NOMO-1 treated with dmso at 0.1 percent for 144 hours (cell line): ENCODE data around the gene FHIT.
A peak's percentile ranks its signal among the peaks of the same experiment; 100 is the strongest.
"Not testable (repeated sequence)": the region's sequence is repeated elsewhere in the genome, so short reads cannot be mapped to it uniquely, and the experiment has no call there.

Source experiments
- DNase-seq: peaks from one replicate; lab custom pipeline; 2025; ENCODE audit not compliant: unreplicated experiment; lab: John Stamatoyannopoulos, UW

The FHIT gene

DNA sequence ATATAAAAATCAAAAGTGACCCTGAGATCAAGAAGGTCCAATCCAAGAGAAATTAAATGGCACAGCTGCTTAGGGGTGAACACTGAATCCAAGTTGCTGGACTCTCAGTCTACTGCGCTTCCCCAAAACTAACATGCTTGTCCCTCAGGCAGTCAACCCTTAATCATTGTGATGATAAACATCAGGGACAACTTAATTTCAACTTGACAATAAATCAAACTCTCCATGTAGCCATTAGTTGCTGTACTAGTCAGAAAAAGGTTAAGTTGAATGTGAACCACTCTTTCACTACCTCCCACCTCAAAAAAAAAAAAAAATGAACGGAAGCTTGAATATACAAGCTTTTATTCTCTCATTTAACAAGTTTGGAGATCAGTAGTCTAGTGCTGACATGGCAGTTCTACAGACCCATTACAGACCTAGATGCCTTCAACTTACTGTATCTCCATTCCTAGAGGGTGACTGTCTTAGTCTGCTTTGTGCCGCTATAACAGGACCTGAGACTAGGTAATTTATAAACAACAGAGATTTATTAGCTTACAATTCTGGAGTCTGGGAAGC lies 185.7 kb downstream of the FHIT start:
- no peak for DNase-seq

DNA sequence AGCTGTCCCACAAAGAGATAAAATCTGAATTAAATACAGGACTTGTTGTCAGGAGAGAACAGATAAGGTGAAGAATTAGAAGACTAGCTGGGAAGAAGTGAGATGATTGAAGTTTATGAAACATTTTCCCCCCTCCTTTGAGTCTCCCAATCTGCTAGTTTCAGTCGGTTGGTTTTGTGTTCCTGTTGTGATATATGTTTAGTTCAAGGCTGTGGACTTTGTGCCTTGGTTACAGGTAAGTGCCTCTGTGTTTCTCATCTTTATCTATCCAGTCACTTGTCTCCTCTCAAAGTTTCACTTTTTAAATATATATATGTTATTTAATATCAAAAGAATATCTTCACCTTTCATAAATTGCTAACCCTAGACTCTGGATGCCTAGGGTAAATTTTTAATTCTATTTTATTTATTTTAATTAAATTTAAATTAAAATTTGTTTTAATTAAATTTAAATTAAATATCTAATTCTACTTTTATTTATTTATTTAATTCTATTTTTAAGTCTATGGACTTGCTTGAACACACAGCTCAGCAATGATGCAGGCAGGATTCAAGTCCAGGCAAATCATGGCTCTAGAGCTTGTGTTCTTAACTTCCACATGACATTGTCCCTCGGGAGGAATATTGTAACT lies 190.0 kb downstream of the FHIT start:
- no peak for DNase-seq

DNA sequence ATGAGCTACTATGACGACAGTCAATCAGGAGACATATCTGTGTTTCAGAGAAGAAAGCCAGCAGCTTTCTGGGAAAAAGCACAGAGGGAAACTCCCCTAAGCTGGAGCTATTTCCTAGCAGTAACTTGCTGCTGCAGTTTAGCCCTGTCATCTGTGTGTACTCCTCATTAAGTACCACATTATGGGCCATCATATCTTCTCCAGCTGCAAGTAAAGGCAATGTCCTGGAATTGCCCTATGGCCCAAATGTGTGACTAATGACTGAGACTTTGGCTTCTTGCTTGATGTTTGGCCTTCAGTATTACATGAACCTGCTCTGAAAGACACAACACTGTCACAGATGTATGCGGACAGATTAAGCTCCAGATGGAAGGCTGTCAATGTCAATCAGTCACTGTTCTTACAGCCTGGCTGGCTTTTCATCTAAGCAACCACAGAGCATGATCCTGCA lies 190.8 kb downstream of the FHIT start:
- no peak for DNase-seq

DNA sequence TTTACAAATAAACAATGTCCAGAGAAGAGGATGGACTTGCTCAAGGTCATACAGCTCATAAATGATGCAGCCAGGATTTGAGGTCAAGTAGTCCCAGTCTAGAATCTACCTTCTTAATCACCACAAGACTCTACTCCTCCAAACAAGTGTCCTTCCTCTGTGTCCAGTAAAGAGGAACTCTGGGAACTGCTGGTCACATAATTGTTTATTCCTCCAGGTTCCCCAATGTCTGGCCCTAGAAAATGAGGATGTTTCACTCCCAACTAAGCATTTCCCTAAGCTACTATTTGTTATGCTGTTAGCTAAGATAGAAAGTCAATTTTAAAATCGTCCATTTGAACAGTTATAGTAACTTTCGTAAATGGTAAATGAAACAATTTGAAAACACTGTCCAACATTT lies 192.4 kb downstream of the FHIT start:
- no peak for DNase-seq

DNA sequence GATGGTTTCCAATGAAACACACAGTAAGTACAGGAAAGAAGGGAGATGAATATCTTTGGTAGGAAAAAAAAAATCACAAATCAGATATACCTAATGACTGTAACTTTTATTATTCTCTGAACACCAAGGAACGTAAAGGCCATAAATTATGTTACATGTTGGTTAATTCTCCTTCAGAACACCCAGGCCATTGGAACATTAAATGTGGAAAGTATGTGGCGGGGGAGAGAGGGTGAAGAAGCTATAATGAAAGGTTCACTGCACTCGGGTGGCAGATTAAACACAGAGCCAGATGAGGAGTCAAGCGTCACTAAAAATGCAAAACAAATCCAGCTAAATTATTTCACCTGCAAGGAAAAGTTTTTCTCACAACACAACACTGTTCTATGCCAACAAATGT lies 193.8 kb downstream of the FHIT start:
- no peak for DNase-seq

DNA sequence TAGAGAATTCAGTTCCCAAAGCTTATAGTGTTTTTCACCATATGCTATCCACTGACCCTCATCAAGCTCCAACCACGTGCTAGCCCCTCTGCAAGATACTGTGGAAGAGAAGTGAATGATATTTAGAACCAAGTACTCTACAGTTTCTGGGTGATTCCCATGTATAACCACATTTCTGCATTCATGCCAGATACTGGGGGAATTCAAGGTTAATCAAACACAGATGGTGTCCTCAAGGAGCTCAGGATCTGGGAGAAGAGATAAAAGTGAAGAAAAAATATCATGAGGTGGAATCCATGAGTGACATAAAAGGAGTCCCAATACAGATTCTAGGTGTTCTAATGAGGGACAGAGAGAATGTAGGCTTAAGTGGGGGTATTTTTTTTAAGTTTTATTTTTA lies 195.8 kb downstream of the FHIT start:
- no peak for DNase-seq

DNA sequence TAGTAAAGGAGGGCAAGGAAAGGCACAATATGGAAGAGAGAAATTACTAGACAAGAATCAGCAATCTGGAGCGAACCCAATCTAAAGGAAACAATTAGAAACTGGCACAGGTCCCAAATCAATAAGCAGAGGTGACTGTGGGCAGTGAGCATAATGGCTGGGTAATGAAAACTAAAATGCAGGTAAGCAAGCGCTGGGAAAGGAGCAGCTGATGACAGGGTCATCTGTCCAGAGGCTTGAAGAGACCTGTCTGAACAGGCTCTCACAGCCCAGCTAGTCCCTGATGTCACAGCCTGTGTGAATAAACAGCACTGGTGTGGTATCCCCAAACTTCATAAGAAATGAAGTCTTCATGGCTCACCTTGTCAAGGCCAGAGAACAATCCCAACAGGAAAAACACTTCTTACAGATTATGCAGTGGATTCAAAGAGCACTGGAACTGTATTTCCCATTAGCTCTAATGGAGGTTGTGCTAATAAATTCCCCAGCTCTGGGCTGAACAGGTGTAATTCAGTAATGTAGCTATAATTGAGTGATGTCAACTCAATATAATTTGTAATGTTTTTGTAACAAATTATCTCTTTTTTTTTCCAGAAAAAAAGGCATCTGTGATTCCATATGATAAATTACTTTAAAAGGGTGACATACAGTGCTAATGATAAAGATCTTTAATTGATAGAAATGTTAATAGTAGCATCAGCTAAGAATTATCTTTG lies 197.3 kb downstream of the FHIT start:
- DNase-seq: no peak

DNA sequence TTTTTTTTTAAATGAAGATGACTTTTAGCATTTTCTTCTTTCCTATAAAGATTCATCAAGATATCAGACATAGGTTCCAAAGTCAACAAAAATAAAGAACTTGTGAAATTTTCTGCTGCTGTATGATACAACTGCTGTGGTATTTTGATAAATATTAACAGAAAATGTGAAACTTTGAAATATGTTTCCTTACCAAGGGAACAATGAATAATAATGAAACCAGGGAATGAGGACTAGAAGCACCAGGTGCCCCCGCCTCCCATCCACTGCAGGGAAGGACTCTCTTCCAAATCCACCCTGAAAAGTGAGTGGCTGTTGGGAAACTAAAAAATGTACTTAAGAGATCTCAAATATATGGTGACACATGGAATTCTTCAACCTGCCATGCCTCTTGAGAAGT lies 198.4 kb downstream of the FHIT start:
- no peak for DNase-seq

DNA sequence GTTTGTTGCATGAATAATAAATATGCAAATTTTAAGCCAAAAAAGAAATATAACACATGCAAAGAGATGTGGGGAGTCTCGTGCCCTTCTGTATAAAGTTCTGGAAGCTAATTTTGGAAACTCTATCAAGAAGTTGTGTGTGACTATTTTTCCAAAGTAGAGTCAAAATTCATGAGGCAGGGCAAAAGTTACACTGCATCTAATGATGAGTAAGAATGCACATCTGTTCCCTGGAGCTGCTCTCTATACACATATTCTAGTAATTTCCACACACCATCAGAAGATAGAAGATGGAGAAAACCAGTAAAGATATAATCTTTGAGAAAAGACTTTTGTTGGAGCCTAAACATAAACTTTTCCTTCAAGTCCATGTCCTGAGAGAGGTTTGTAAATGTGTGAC lies 199.6 kb downstream of the FHIT start:
- DNase-seq: no peak

DNA sequence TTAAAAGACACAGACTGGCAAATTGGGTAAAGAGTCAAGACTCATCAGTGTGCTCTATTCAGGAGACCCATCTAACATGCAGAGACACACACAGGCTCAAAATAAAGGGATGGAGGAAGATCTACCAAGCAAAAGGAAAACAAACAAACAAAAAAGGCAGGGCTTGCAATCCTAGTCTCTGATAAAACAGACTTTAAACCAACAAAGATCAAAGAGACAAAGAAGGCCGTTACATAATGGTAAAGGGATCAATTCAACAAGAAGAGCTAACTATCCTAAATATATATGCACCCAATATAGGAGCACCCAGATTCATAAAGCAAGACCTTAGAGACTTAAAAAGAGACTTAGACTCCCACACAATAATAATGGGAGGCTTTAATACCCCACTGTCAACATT lies 206.1 kb downstream of the FHIT start:
- not testable (repeated sequence) for DNase-seq

DNA sequence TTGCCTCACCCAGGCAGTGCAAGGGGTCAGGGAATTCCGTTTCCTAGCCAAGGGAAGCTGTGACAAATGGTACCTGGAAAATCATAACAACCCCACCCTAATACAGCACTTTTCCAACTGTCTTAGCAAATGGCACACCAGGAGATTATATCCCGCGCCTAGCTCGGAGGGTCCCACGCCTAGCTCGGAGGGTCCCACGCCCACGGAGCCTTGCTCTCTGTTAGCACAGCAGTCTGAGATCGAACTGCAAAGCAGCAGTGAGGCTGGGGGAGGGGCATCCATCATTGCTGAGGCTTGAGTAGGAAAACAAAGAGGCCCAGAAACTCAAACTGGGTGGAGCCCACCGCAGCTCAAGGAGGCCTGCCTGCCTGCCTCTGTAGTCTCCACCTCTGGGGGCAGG lies 208.1 kb downstream of the FHIT start:
- DNase-seq: no peak

DNA sequence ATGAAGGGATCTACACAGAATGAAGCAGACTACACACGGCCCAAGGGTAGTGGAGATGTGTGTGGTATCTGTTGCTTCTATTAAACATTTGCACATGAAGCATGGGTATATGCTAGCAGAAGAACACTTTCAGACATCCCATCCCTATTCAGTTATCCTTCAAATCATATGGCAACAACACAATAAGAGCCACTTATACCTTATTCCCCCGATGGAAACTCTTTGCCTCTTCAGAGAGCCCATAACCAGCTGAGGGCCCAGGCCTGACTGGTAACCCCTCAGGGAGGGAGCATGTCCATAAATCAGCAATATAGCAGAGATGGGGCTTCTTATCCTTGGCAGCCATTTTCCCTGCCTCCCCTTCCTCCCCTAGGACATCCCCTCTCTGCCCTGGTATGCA lies 210.6 kb downstream of the FHIT start:
- no peak for DNase-seq

DNA sequence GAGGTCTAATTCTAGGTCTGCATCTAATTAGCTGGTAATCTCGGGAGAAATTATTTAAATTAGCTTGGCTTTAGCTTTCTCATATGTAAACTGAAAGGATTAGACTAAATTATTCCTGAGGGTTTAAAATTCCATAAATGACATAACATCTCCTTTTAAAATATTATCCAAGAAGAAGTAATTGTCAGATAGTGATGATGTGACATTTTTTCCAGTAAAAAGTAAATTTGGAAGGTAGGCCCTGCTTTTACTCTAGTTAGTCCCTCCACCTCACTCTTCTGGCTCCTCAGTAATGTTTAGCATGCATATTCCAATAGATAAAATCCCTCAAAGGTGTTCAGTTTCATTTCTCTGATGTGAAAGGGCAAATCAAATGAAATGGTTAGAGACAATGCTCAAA lies 215.7 kb downstream of the FHIT start:
- DNase-seq: no peak

DNA sequence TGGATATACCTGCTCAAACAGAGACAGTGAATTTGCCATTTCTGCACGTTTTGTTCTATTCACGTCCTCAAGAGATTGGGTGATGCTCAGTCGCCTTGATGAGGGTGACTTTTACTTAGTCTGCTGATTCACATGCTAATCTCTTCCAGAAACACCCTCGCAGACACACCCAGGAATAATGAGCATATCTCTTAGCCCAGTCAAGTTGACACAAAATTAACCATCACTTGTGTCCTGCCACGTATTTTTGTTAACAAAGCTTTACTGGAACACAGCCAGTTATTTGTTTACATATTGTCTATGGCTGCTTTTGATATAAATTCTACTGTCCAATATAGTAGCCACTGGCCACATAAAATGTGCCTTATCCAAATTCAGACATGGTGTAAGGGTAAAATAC lies 218.3 kb downstream of the FHIT start:
- no peak for DNase-seq

DNA sequence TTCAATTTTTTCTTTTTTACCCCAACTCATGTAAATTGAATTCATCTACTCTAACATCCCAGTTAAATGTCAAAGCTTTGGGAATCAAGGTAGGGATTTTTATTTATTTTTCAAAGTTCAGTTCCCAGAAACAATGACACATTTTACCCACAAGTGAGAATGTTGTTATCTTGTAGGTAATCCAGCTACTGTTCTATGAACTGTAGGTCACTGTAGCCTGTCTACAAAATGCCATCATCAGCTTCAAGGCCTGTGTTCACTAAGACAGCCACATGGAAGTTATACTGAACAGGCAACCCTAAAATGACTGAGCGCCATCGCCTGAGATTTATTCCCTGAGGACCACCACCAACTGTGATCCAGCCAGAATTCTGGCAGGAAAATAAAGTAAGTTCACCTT lies 219.7 kb downstream of the FHIT start:
- no peak for DNase-seq

DNA sequence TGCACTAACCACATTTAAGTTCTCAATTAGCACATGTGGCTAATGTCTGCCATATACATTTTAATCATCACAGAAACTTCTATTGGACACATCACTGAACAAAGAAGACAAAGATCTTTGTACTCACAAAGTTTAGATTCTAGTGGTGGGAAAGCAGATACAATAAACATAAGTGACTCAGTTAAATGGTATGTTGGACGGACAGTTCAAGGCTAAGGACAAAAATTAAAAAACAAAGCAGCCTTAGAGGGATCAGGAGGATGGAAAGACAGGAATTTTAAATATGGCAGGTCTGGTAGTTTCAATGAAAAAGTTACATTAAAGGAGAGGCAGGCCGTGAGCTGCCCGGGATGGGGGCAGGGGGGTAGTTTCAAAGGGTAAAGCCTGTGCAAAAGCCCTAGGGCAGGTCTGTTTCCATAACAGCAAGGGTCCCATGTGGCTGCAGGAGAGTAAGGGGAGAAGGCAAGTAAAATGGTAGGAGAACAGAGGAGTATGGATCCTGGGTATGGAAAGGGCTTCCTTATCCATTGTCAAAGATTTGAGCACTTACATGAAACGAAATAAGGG lies 220.7 kb downstream of the FHIT start:
- DNase-seq: no peak

DNA sequence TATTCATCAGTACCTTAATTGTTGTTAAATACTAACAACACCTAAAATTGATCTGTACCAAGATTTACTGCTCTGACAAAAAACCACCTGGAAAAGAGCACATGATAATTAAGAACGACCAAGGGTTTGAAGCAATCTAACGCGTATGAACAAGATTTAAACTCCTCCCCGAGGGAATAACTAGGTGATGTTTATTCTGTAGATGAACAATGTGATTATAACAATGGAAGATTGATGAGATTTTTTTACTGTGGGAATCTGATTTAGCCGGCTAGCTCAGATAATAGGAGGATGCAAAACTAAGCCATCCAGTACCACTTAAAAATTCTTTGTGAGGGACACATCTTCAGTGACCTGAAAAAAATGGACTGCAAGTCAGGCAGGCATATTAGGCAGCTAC lies 222.1 kb downstream of the FHIT start:
- no peak for DNase-seq

DNA sequence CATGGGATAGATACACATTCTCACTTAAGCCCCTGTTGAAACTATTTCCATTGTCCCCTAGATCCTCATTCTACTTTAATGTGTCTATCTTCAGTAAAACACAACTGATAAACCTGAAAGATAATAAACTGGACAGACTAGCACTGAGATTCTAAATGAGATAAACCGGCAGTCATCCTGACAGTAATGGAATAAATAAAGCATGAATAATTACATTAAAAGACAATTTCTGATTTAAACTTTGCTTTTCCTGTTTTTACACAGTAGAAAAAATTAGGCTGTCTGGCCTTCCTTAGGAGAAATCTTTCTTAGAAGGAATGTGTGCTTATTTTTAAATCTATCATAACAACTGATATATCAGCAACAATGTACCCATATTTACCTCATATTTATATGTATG lies 232.4 kb downstream of the FHIT start:
- no peak for DNase-seq

DNA sequence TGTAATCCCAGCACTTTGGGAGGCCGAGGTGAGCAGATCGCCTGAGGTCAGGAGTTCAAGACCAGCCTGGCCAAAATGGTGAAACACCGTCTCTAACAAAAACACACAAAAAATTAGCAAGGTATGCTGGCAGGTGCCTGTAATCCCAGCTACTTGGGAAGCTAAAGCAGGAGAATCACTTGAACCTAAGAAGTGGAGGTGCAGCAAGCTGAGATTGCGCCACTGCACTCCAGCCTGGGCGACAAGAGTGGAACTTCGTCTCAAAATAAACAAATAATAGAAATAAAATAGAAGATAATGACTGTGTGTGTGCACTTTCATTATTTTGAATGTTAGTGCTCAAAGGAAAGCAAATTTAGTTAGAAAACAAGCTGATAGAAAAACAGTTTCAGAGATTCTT lies 234.2 kb downstream of the FHIT start:
- DNase-seq: not testable (repeated sequence)

DNA sequence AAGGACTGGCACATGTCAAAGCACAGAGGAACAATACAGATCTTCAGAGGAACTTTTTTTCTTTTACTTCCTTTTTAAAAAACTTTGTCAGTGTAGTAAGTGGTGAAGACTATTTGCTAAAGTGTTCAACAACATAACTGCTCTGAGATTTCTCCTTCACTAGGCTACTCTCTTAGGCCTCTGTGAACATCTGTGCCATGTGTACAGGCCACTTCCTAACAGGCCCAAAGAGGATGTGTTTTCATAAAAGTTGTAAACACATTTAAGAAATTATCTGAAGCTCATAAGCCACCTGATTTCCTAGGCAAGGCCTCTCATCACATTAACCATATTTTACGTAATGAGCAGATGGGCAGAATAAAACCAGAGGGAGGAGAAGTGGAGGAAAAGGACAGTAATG lies 235.4 kb downstream of the FHIT start:
- DNase-seq: no peak

DNA sequence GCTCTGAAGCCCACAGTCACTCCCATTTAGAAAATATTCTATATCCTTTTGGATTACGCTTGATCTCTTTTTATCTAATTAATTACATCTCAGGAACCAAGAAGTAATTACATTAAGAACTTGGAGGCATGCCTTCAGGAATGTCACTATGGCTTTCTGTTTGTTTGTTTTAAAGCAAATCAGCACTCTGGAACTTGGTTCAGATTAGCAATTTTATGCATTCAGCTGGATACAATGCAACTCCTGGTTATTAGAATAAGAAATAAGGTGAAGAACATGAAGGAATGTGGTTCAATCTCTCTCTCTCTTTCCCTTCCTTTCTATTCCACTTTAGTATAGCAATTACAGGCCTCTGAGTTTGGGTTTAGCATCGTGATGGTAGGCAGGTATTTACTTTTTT lies 235.8 kb downstream of the FHIT start:
- no peak for DNase-seq

DNA sequence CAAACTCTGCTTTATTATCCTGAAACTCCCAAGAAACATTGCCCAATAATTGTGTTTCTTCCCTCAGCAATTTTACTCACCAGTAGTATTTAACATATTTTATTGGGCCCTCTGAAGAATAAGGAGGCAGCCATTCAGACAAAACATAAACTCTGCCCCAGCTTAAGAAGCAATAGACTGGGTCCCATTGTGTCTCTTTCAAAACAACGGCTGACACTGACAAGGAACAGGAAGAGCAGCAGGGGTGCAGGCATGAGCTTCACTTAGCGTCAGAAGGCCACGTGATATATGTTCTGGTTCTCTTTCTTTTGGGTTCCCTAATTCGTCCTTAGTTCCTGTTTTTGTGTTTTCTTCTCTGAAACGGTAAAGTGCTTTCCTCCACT lies 242.3 kb downstream of the FHIT start:
- peak; percentile 66 for DNase-seq
